DMS153 treated with DMSO at 0.1 percent for 48 hours (cell line): ENCODE data around the gene SHMT1.

Experiments used
- DNase-seq: peaks from one replicate; lab custom pipeline; 2025; ENCODE audit not compliant: unreplicated experiment; lab: John Stamatoyannopoulos, UW

The SHMT1 gene

GRCh38 chr17:18291718-18292540 is 71.4 kb downstream of the SHMT1 start:
- DNase-seq, result no peak

GRCh38 chr17:18285296-18285695 is 78.1 kb downstream of the SHMT1 start:
- DNase-seq, result no peak

- DNase-seq, result no peak
These were observed 81.6 kb downstream of the SHMT1 start for GRCh38 chr17:18281788-18282187.

- DNase-seq, result no peak
These were observed 82.5 kb downstream of the SHMT1 start for GRCh38 chr17:18280766-18281371.

- no peak for DNase-seq
These were observed 83.1 kb downstream of the SHMT1 start for GRCh38 chr17:18280249-18280648.

- DNase-seq, result no peak
These were observed 84.5 kb downstream of the SHMT1 start for GRCh38 chr17:18278867-18279266.
